ENCODE measurements around the gene UFC1. TPM values are rescaled to one million over a fixed set of nuclear protein-coding genes. Genes with fewer than 3 reads are reported as not detected.

Gene UFC1
- total RNA-seq, 1 experiment from 2014 or later = 81.9 TPM

- Histone ChIP-seq H3K4me3 (ENCODE audit: insufficient read depth, low read depth, low read length) (no peak overlapping the region), H3K36me3 (replicated peaks; ENCODE audit: control insufficient read depth, insufficient read depth, low read length) (peaks cover 27% of the 10 kb centered on the region), H3K27me3 (ENCODE audit: control insufficient read depth, insufficient read depth, low read length) (peaks cover 2% of the 10 kb centered on the region; the same call in 1 of the 2 replicates)
- DNase-seq = no peak
Observed at GRCh38 chr1:161171696-161172095, 17.9 kb downstream of the UFC1 start.

- H3K27me3 ChIP-seq (ENCODE audit: control insufficient read depth, insufficient read depth, low read length) = no peaks in the 10 kb centered on the region; the same call in 1 of the 2 replicates
- H3K4me3 ChIP-seq (ENCODE audit: insufficient read depth, low read depth, low read length) = no peak overlapping the region
- DNase-seq = no peak
- peaks cover 27% of the 10 kb centered on the region for H3K36me3 ChIP-seq (replicated peaks; ENCODE audit: control insufficient read depth, insufficient read depth, low read length)
Observed at GRCh38 chr1:161172349-161172748, 18.6 kb downstream of the UFC1 start.

GRCh38 chr1:161172776-161173376 lies 19.1 kb downstream of the UFC1 start:
- DNase-seq = no peak
- Histone ChIP-seq H3K4me3 (ENCODE audit: insufficient read depth, low read depth, low read length) (no peak overlapping the region), H3K27me3 (ENCODE audit: control insufficient read depth, insufficient read depth, low read length) (no peaks in the 10 kb centered on the region), H3K36me3 (replicated peaks; ENCODE audit: control insufficient read depth, insufficient read depth, low read length) (peaks cover 27% of the 10 kb centered on the region)

GRCh38 chr1:161173711-161174110 lies 19.9 kb downstream of the UFC1 start:
- Histone ChIP-seq H3K4me3 (ENCODE audit: insufficient read depth, low read depth, low read length) (no peak overlapping the region), H3K36me3 (replicated peaks; ENCODE audit: control insufficient read depth, insufficient read depth, low read length) (peaks cover 27% of the 10 kb centered on the region), H3K27me3 (ENCODE audit: control insufficient read depth, insufficient read depth, low read length) (no peaks in the 10 kb centered on the region)
- DNase-seq = no peak

- DNase-seq = no peak
- Histone ChIP-seq H3K4me3 (ENCODE audit: insufficient read depth, low read depth, low read length) (no peak overlapping the region), H3K27me3 (ENCODE audit: control insufficient read depth, insufficient read depth, low read length) (no peaks in the 10 kb centered on the region), H3K36me3 (replicated peaks; ENCODE audit: control insufficient read depth, insufficient read depth, low read length) (peaks cover 23% of the 10 kb centered on the region)
Observed at GRCh38 chr1:161174911-161175310, 21.1 kb downstream of the UFC1 start.

- H3K36me3 ChIP-seq (replicated peaks; ENCODE audit: control insufficient read depth, insufficient read depth, low read length) = peaks cover 18% of the 10 kb centered on the region
- no peak for DNase-seq
- no peak overlapping the region for H3K4me3 ChIP-seq (ENCODE audit: insufficient read depth, low read depth, low read length)
- H3K27me3 ChIP-seq (ENCODE audit: control insufficient read depth, insufficient read depth, low read length) = no peaks in the 10 kb centered on the region
Observed at GRCh38 chr1:161175771-161176453, 22.1 kb downstream of the UFC1 start.

GRCh38 chr1:161176468-161177111 lies 22.8 kb downstream of the UFC1 start:
- H3K36me3 ChIP-seq (replicated peaks; ENCODE audit: control insufficient read depth, insufficient read depth, low read length) = peaks cover 14% of the 10 kb centered on the region
- DNase-seq = peak; percentile 52
- H3K4me3 ChIP-seq (ENCODE audit: insufficient read depth, low read depth, low read length) = peak overlapping the region; percentile 78
- H3K27me3 ChIP-seq (ENCODE audit: control insufficient read depth, insufficient read depth, low read length) = no peaks in the 10 kb centered on the region

GRCh38 chr1:161177112-161177935 lies 23.5 kb downstream of the UFC1 start, which contains the start of gene B4GALT3:
Gene B4GALT3 (minus strand): TSS chr1:161177507. CDS start chr1:161176060, 1,447 bp downstream.
- Histone ChIP-seq H3K4me3 (ENCODE audit: insufficient read depth, low read depth, low read length) (peak within 1 kb of the TSS; percentile 78), H3K27me3 (ENCODE audit: control insufficient read depth, insufficient read depth, low read length) (no peaks in the 10 kb centered on the region), H3K36me3 (replicated peaks; ENCODE audit: control insufficient read depth, insufficient read depth, low read length) (peaks cover 13% of the 10 kb centered on the region)
- DNase-seq = peak; percentile 100

- Histone ChIP-seq H3K4me3 (ENCODE audit: insufficient read depth, low read depth, low read length) (no peak overlapping the region), H3K27me3 (ENCODE audit: control insufficient read depth, insufficient read depth, low read length) (no peaks in the 10 kb centered on the region), H3K36me3 (replicated peaks; ENCODE audit: control insufficient read depth, insufficient read depth, low read length) (peaks cover 12% of the 10 kb centered on the region)
- no peak for DNase-seq
Observed at GRCh38 chr1:161177936-161178244, 24.1 kb downstream of the UFC1 start.

GRCh38 chr1:161179698-161180097 lies 25.9 kb downstream of the UFC1 start:
- H3K27me3 ChIP-seq (ENCODE audit: control insufficient read depth, insufficient read depth, low read length) = no peaks in the 10 kb centered on the region
- H3K36me3 ChIP-seq (replicated peaks; ENCODE audit: control insufficient read depth, insufficient read depth, low read length) = peaks cover 4% of the 10 kb centered on the region
- H3K4me3 ChIP-seq (ENCODE audit: insufficient read depth, low read depth, low read length) = no peak overlapping the region
- DNase-seq = no peak

GRCh38 chr1:161180639-161181038 lies 26.9 kb downstream of the UFC1 start:
- DNase-seq = peak; percentile 47
- no peak overlapping the region for H3K4me3 ChIP-seq (ENCODE audit: insufficient read depth, low read depth, low read length)
- H3K36me3 ChIP-seq (replicated peaks; ENCODE audit: control insufficient read depth, insufficient read depth, low read length) = no peaks in the 10 kb centered on the region
- no peaks in the 10 kb centered on the region for H3K27me3 ChIP-seq (ENCODE audit: control insufficient read depth, insufficient read depth, low read length)

GRCh38 chr1:161182214-161182613 lies 28.4 kb downstream of the UFC1 start:
- no peak for DNase-seq
- no peak overlapping the region for H3K4me3 ChIP-seq (ENCODE audit: insufficient read depth, low read depth, low read length)
- no peaks in the 10 kb centered on the region for H3K27me3 ChIP-seq (ENCODE audit: control insufficient read depth, insufficient read depth, low read length)
- no peaks in the 10 kb centered on the region for H3K36me3 ChIP-seq (replicated peaks; ENCODE audit: control insufficient read depth, insufficient read depth, low read length)

GRCh38 chr1:161185282-161185682 lies 31.5 kb downstream of the UFC1 start:
- H3K36me3 ChIP-seq (replicated peaks; ENCODE audit: control insufficient read depth, insufficient read depth, low read length) = no peaks in the 10 kb centered on the region
- H3K4me3 ChIP-seq (ENCODE audit: insufficient read depth, low read depth, low read length) = no peak overlapping the region
- DNase-seq = peak; percentile 22
- no peaks in the 10 kb centered on the region for H3K27me3 ChIP-seq (ENCODE audit: control insufficient read depth, insufficient read depth, low read length)

GRCh38 chr1:161185732-161186311 lies 32.0 kb downstream of the UFC1 start:
- DNase-seq = no peak
- Histone ChIP-seq H3K36me3 (replicated peaks; ENCODE audit: control insufficient read depth, insufficient read depth, low read length) (no peaks in the 10 kb centered on the region), H3K27me3 (ENCODE audit: control insufficient read depth, insufficient read depth, low read length) (no peaks in the 10 kb centered on the region), H3K4me3 (ENCODE audit: insufficient read depth, low read depth, low read length) (no peak overlapping the region)

Data from H7 (cell line).